IMR-90 (cell line): ENCODE measurements around the gene SLC25A3. TPM values are rescaled to one million over a fixed set of nuclear protein-coding genes. Genes with fewer than 3 reads are reported as not detected.
"Not testable (repeated sequence)": the region's sequence is repeated elsewhere in the genome, so short reads cannot be mapped to it uniquely, and the experiment has no call there.

Source experiments
- ATAC-seq: fragments of 200-7000 bp; cut with Tn5 transposase; 2 replicates; pipeline ENCODE4 v1.9.1; 2020; ENCODE audit warnings: low read depth, mild to moderate bottlenecking, moderate library complexity
- BruUV-seq: library from RNA; stranded (reverse); fragments of 400-500 nt; replicated peaks from 2 replicates; lab custom pipeline; 2021; lab: Mats Ljungman, UMichigan
- CTCF ChIA-PET: fragments of 300-600 bp; formaldehyde crosslinking; extraction: SDS; loops from one replicate; lab custom pipeline; 2021; ENCODE audit warnings: antibody characterized with exemption; lab: Yijun Ruan, JAX
- POLR2A ChIA-PET: fragments of 300-600 bp; sonication (Branson Sonifier 250); formaldehyde crosslinking; loops from one replicate; lab custom pipeline; 2022; ENCODE audit warnings: antibody characterized with exemption; ENCODE audit not compliant: unreplicated experiment; lab: Charles Lee
- DNase-seq: peaks from one replicate; pipeline ENCODE4 v3.0.0; 2013
- H2AFZ ChIP-seq: replicated peaks from 2 replicates; pipeline ENCODE3; 2013; ENCODE audit warnings: low read length, mild to moderate bottlenecking; ENCODE audit not compliant: poor library complexity
- H2AK5ac ChIP-seq: 2 replicates; pipeline ENCODE4 v1.6.1; 2013; ENCODE audit warnings: low read depth, low read length, inconsistent platforms
- H2AK9ac ChIP-seq: replicated peaks from 2 replicates; pipeline ENCODE3; 2013; ENCODE audit warnings: mild to moderate bottlenecking, low read depth, low read length, moderate library complexity; ENCODE audit not compliant: poor library complexity
- H2BK120ac ChIP-seq: 2 replicates; pipeline ENCODE4 v1.6.1; 2013; ENCODE audit warnings: low read depth, low read length, inconsistent platforms
- H2BK15ac ChIP-seq: 3 replicates; pipeline ENCODE4 v1.6.1; 2013; ENCODE audit warnings: low read depth, low read length, inconsistent platforms
- H2BK20ac ChIP-seq: 2 replicates; pipeline ENCODE4 v1.6.1; 2013; ENCODE audit warnings: low read depth, mild to moderate bottlenecking, inconsistent platforms, low read length, moderate library complexity
- H2BK5ac ChIP-seq: 2 replicates; pipeline ENCODE4 v1.6.1; 2013; ENCODE audit warnings: mild to moderate bottlenecking, low read depth, low read length, inconsistent platforms; ENCODE audit not compliant: poor library complexity, severe bottlenecking
- H3K14ac ChIP-seq: replicated peaks from 2 replicates; pipeline ENCODE4 v1.6.1; 2013; ENCODE audit warnings: low read depth, low read length, inconsistent platforms
- H3K18ac ChIP-seq: 2 replicates; pipeline ENCODE4 v1.6.1; 2013; ENCODE audit warnings: low read depth, low read length, control low read depth
- H3K23ac ChIP-seq: 2 replicates; pipeline ENCODE4 v1.6.1; 2013; ENCODE audit warnings: low read depth, low read length, inconsistent platforms
- H3K27ac ChIP-seq: 2 replicates; pipeline ENCODE4 v1.5.1; 2013; ENCODE audit warnings: mild to moderate bottlenecking, control low read depth, low read length; ENCODE audit not compliant: insufficient read depth
- H3K27me3 ChIP-seq: 2 replicates; pipeline ENCODE4 v1.6.1; 2013; ENCODE audit warnings: low read length; ENCODE audit not compliant: control insufficient read depth, insufficient read depth
- H3K36me3 ChIP-seq: 2 replicates; pipeline ENCODE4 v1.6.1; 2013; ENCODE audit warnings: low read length, mixed read lengths; ENCODE audit not compliant: control insufficient read depth, insufficient read depth
- H3K4ac ChIP-seq: 2 replicates; pipeline ENCODE4 v1.6.1; 2013; ENCODE audit warnings: low read depth, low read length, inconsistent platforms
- H3K4me1 ChIP-seq: 2 replicates; pipeline ENCODE4 v1.6.1; 2013; ENCODE audit warnings: low read length, mixed read lengths; ENCODE audit not compliant: control insufficient read depth, insufficient read depth
- H3K4me2 ChIP-seq: 2 replicates; pipeline ENCODE4 v1.6.1; 2013; ENCODE audit warnings: low read depth, mild to moderate bottlenecking, control low read depth, low read length, moderate library complexity
- H3K4me3 ChIP-seq: 2 replicates; pipeline ENCODE4 v1.5.1; 2013; ENCODE audit warnings: low read depth, mild to moderate bottlenecking, control low read depth, low read length, moderate library complexity; ENCODE audit not compliant: insufficient read depth
- H3K56ac ChIP-seq: 2 replicates; pipeline ENCODE4 v1.6.1; 2013; ENCODE audit warnings: low read length, inconsistent platforms; ENCODE audit not compliant: insufficient read depth; ENCODE audit errors: extremely low read depth
- H3K79me1 ChIP-seq, 2 experiments: 2 replicates each; pipeline ENCODE4 v1.6.1; 2013; ENCODE audit warnings: low read length in 2 of 2, inconsistent platforms in 1 of 2, low read depth in 1 of 2
- H3K9ac ChIP-seq: 2 replicates; pipeline ENCODE4 v1.6.1; 2013; ENCODE audit warnings: low read depth, low read length, control low read depth
- H3K9me1 ChIP-seq: 2 replicates; pipeline ENCODE4 v1.6.1; 2013; ENCODE audit warnings: low read length, inconsistent platforms; ENCODE audit not compliant: insufficient read depth
- H3K9me3 ChIP-seq: 2 replicates; pipeline ENCODE4 v1.6.1; 2013; ENCODE audit warnings: low read length; ENCODE audit not compliant: control insufficient read depth, insufficient read depth
- H4K20me1 ChIP-seq: 2 replicates; pipeline ENCODE4 v1.6.1; 2013; ENCODE audit warnings: low read length, inconsistent platforms; ENCODE audit not compliant: insufficient read depth
- H4K5ac ChIP-seq: 2 replicates; pipeline ENCODE4 v1.6.1; 2013; ENCODE audit warnings: mild to moderate bottlenecking, low read depth, low read length, control low read depth
- H4K8ac ChIP-seq, 2 experiments: 2 replicates each; pipeline ENCODE4 v1.6.1; 2013; ENCODE audit warnings: low read depth in 2 of 2, low read length in 2 of 2, control low read depth in 1 of 2, inconsistent platforms in 1 of 2
- H4K91ac ChIP-seq: 2 replicates; pipeline ENCODE4 v1.6.1; 2013; ENCODE audit warnings: low read depth, low read length, inconsistent platforms; ENCODE audit not compliant: insufficient read depth
- CEBPB ChIP-seq: IDR thresholded peaks from 2 replicates; pipeline ENCODE4 v1.6.1; 2012; ENCODE audit warnings: low read depth, low read length, improper control_type of control experiment
- NFE2L2 ChIP-seq: fragments of 150-350 bp; IDR thresholded peaks from 2 replicates; pipeline ENCODE4 v1.6.1; 2016; ENCODE audit warnings: low read depth, mild to moderate bottlenecking, low read length
- WGBS, 2 experiments: methylation state at CpG; one replicate each; pipeline versions ENCODE4 v1.1.5 to v1.1.7; 2013; ENCODE audit warnings: missing lambda C conversion rate in 2 of 2; ENCODE audit not compliant: insufficient read length in 1 of 2; ENCODE audit errors: extremely low coverage in 2 of 2; 5-methylcytosine and 5-hydroxymethylcytosine counted together
- dilution Hi-C: fragments of 300-500 bp; cut with HindIII; formaldehyde crosslinking; loops from one replicate; pipeline ENCODE4 v1.14.3; 2018; ENCODE audit warnings: low sequenced_read_pairs; ENCODE audit not compliant: unreplicated experiment
- in situ Hi-C: fragments of 300-500 bp; cut with MboI; formaldehyde crosslinking; loops from 3 replicates; pipeline ENCODE4 v1.14.3; 2019; ENCODE audit warnings: low sequenced_read_pairs, inconsistent platforms, mixed read lengths
- intact Hi-C: fragments of 100-400 bp; cut with micrococcal nuclease; formaldehyde crosslinking; loops from 2 replicates; pipeline ENCODE4 v1.10.0; 2022
- polyA plus RNA-seq, 3 experiments: library from polyadenylated mRNA; depleted of rRNA; stranded (reverse); fragments of >200 nt; gene quantifications; 2 replicates each; pipeline ENCODE4 v1.2.3, GENCODE V29; 2012; ENCODE audit warnings: low replicate concordance in 1 of 3
- total RNA-seq: library from RNA; depleted of rRNA; stranded (reverse); fragments of >200 nt; gene quantifications from 2 replicates; pipeline ENCODE4 v1.2.3, GENCODE V29; 2012

SLC25A3 gene
- total and polyA plus RNA-seq, 2 of the 4 experiments (the other 2 are of a cell fraction) = 657 to 861 TPM

GRCh38 chr12:98595243-98595988 lies 1.9 kb downstream of the SLC25A3 start:
- H2AK9ac ChIP-seq = no peak overlapping the region
- POLR2A ChIA-PET = interaction anchor here (0.6 kb wide), 2 partner anchors 45 to 1531 kb away, joined by 3 read pairs; no protein-coding TSS in a partner anchor
- H4K91ac ChIP-seq = no peak overlapping the region
- peak overlapping the region; percentile 42; the same call in 1 of the 2 replicates for H3K27ac ChIP-seq
- H3K79me1 ChIP-seq = peaks cover 9 to 32% of the 10 kb centered on the region in 2 experiments
- CTCF ChIA-PET = interaction anchor here (0.5 to 4.0 kb wide), 5 partner anchors 10 to 61 kb away, joined by 3 to 14 read pairs (median 3); no protein-coding TSS in a partner anchor
- no CpG with 5 or more reads among the region's 3 CpGs for WGBS, 2 experiments
- peak overlapping the region; percentile 98 for H3K4me2 ChIP-seq
- H3K56ac ChIP-seq = no peak overlapping the region
- H3K9ac ChIP-seq = peak overlapping the region; percentile 100; the same call in 1 of the 2 replicates
- in situ Hi-C loops = no loop called here
- H3K9me1 ChIP-seq = peaks cover 8% of the 10 kb centered on the region
- no peak overlapping the region for H2BK20ac ChIP-seq
- no peak overlapping the region for H4K8ac ChIP-seq
- no peaks in the 10 kb centered on the region for H3K27me3 ChIP-seq
- BruUV-seq = no TSS peak
- peaks cover 5% of the 10 kb centered on the region for H3K4me1 ChIP-seq
- H3K4ac ChIP-seq = peak overlapping the region; percentile 3; the same call in 1 of the 2 replicates
- peaks cover 51% of the 10 kb centered on the region for H4K20me1 ChIP-seq
- no peak overlapping the region for H4K5ac ChIP-seq
- peak overlapping the region; percentile 39; the same call in 1 of the 2 replicates for H3K23ac ChIP-seq
- DNase-seq = peak; percentile 79
- peak; percentile 52; the same call in 1 of the 2 replicates for TF ChIP-seq CEBPB
- no peak for TF ChIP-seq NFE2L2
- H3K36me3 ChIP-seq = peaks cover 33% of the 10 kb centered on the region
- no peak overlapping the region for H2BK15ac ChIP-seq
- H2BK5ac ChIP-seq = peak overlapping the region; percentile 80
- no peak overlapping the region for H2BK120ac ChIP-seq
- no peak overlapping the region for H2AFZ ChIP-seq
- H3K14ac ChIP-seq = peak overlapping the region; percentile 85
- H3K18ac ChIP-seq = no peak overlapping the region
- peak; percentile 3; the same call in 1 of the 2 replicates for ATAC-seq
- H2AK5ac ChIP-seq = 0 out of 2 replicates have a peak overlapping the region, but pooled peaks have one; percentile 28
- peak overlapping the region; percentile 96 for H3K4me3 ChIP-seq
- no peaks in the 10 kb centered on the region for H3K9me3 ChIP-seq
- intact Hi-C loops = loop anchor here (2.0 kb wide), 1 partner anchor 29 kb away; no protein-coding TSS in a partner anchor
- dilution Hi-C loops = no loop called here

- H3K27ac ChIP-seq, ATAC-seq, H4K91ac ChIP-seq, H3K4ac ChIP-seq, BruUV-seq, H2BK15ac ChIP-seq, H3K4me2 ChIP-seq, H4K5ac ChIP-seq, H2BK5ac ChIP-seq, DNase-seq, H2AK9ac ChIP-seq, H3K18ac ChIP-seq, H3K56ac ChIP-seq, dilution Hi-C loops, H3K4me3 ChIP-seq, H2AK5ac ChIP-seq, intact Hi-C loops, CTCF ChIA-PET, H3K14ac ChIP-seq, H3K4me1 ChIP-seq, H3K23ac ChIP-seq, H3K27me3 ChIP-seq, H3K9ac ChIP-seq, H2BK120ac ChIP-seq, H2AFZ ChIP-seq, H4K8ac ChIP-seq, H3K9me1 ChIP-seq, in situ Hi-C loops, POLR2A ChIA-PET, H3K9me3 ChIP-seq, H2BK20ac ChIP-seq: not testable (repeated sequence)
- Histone ChIP-seq H4K20me1 (peaks cover 51% of the 10 kb centered on the region), H3K79me1 (peaks cover 13 to 37% of the 10 kb centered on the region in 2 experiments), H3K36me3 (peaks cover 41% of the 10 kb centered on the region)
- WGBS, 2 experiments = no CpG with 5 or more reads among the region's 5 CpGs
These were observed 3.8 kb downstream of the SLC25A3 start for GRCh38 chr12:98597313-98597712.
